ENCODE measurements around the gene SYK.

SYK gene

GRCh38 chr9:90830977-90831376, 29.4 kb downstream of the SYK start:
- in situ Hi-C loops (cut with HindIII; ENCODE audit: low sequenced_read_pairs): no loop called here
- DNase-seq (ENCODE audit: low read depth, low spot score): no peak
- no peak overlapping the region for H3K4me3 ChIP-seq (ENCODE audit: low read depth, low read length)
- no peak for TF ChIP-seq CTCF (IDR thresholded peaks at IDR 0.05; ENCODE audit: low read depth, low read length)

GRCh38 chr9:90832261-90832660, 30.6 kb downstream of the SYK start:
- no peak for DNase-seq (ENCODE audit: low read depth, low spot score)
- H3K4me3 ChIP-seq (ENCODE audit: low read depth, low read length): no peak overlapping the region
- TF ChIP-seq CTCF (IDR thresholded peaks at IDR 0.05; ENCODE audit: low read depth, low read length): no peak
- in situ Hi-C loops (cut with HindIII; ENCODE audit: low sequenced_read_pairs): no loop called here

GRCh38 chr9:90834828-90835595, 33.4 kb downstream of the SYK start:
- in situ Hi-C loops (cut with HindIII; ENCODE audit: low sequenced_read_pairs): no loop called here
- no peak overlapping the region for H3K4me3 ChIP-seq (ENCODE audit: low read depth, low read length)
- TF ChIP-seq CTCF (IDR thresholded peaks at IDR 0.05; ENCODE audit: low read depth, low read length): no peak
- DNase-seq (ENCODE audit: low read depth, low spot score): no peak

- in situ Hi-C loops (cut with HindIII; ENCODE audit: low sequenced_read_pairs): no loop called here
- no peak for DNase-seq (ENCODE audit: low read depth, low spot score)
- TF ChIP-seq CTCF (IDR thresholded peaks at IDR 0.05; ENCODE audit: low read depth, low read length): no peak
- no peak overlapping the region for H3K4me3 ChIP-seq (ENCODE audit: low read depth, low read length)
Observed at GRCh38 chr9:90836411-90837080, 34.9 kb downstream of the SYK start.

GRCh38 chr9:90838098-90838497, 36.5 kb downstream of the SYK start:
- H3K4me3 ChIP-seq (ENCODE audit: low read depth, low read length): no peak overlapping the region
- no peak for DNase-seq (ENCODE audit: low read depth, low spot score)
- in situ Hi-C loops (cut with HindIII; ENCODE audit: low sequenced_read_pairs): no loop called here
- no peak for TF ChIP-seq CTCF (IDR thresholded peaks at IDR 0.05; ENCODE audit: low read depth, low read length)

- in situ Hi-C loops (cut with HindIII; ENCODE audit: low sequenced_read_pairs): no loop called here
- TF ChIP-seq CTCF (IDR thresholded peaks at IDR 0.05; ENCODE audit: low read depth, low read length): no peak
- DNase-seq (ENCODE audit: low read depth, low spot score): no peak
- no peak overlapping the region for H3K4me3 ChIP-seq (ENCODE audit: low read depth, low read length)
Observed at GRCh38 chr9:90838581-90839154, 37.0 kb downstream of the SYK start.
